GM19035 (cell line): ENCODE measurements around the gene ELL2.
"Not testable (repeated sequence)": the region's sequence is repeated elsewhere in the genome, so short reads cannot be mapped to it uniquely, and the experiment has no call there.

ENCODE experiments used
- ATAC-seq: cut with Tn5 transposase; IDR thresholded peaks from one replicate; pipeline ENCODE4 v1.9.1; 2021; ENCODE audit not compliant: unreplicated experiment

ELL2 gene

GRCh38 chr5:95909738-95910137 lies 51.9 kb downstream of the ELL2 start:
- no peak for ATAC-seq

GRCh38 chr5:95908799-95909198 lies 52.9 kb downstream of the ELL2 start:
- no peak for ATAC-seq

DNA sequence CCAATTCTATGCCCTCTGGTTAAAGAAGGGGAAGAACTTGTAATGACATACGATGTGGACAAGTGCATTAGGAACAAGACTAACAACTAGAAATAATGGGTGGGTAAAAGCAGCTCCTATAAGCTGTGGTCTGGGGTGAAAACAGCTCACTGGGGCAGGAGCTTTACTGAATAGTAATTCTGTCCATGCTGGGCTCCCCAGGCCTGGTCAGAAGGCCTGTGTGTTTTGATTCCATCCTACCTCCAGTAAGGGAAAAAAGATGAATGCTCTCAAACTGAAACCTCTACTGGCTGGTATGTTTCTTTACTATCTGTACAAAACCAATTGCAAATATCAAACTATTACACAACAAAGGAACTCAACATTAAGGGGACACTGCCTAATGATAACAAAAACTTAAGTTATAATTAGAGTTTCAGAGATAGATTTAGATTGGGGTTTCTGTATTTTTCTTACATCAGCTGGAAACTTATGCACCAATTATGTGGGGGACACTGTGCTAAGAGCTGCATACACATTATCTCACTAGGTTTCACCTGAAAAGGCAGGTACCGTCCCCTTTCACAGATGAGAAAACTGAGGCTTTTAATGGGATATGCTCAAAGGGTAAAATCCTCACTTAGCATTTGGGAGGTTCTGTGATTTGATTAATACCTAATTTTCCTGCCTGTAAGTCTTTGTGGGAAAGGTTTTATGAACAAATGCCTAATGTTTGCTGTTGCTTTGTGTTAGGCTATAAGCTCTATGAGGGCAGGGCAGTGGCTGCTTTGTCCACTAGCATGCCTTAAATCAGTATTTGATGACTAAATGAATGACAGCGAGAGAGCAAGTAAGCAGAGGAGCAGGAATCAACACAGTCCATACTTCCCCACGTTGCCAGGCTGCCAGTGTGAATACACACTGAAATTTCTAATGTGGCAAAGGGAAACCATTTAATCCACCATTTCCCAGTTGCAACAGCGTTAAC lies 53.6 kb downstream of the ELL2 start:
- ATAC-seq = no peak

DNA sequence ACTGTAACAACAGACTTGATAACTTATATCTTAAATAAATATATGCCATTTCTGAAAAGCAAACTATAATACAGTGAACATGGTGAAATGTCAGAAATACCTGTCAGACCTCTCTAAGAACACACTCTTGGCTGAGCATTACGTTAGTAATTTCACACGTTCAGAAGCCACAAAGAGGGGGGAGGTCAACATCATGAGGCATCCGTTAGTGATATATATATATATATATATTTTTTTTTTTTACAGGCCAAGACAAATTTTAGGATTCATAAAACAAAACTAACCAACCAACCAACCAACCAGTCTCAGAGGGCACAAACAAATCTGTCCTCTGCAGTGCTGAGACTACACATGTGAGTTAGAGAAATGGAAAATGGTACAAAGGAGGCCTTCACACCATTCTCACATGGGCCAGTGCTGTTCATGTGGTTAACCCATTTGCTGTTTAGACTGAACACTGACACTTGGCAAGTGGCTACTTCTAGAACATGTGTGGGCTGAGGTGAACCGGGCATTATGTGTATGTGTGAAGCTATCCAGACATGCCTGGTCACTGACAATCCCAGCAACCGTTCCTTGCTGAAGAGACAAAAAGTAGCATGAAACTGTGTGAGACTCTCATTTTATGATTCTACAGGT lies 54.5 kb downstream of the ELL2 start:
- ATAC-seq = no peak

- not testable (repeated sequence) for ATAC-seq
Observed at GRCh38 chr5:95906398-95906797, 55.3 kb downstream of the ELL2 start.

GRCh38 chr5:95904827-95905226 lies 56.8 kb downstream of the ELL2 start:
- ATAC-seq = no peak

DNA sequence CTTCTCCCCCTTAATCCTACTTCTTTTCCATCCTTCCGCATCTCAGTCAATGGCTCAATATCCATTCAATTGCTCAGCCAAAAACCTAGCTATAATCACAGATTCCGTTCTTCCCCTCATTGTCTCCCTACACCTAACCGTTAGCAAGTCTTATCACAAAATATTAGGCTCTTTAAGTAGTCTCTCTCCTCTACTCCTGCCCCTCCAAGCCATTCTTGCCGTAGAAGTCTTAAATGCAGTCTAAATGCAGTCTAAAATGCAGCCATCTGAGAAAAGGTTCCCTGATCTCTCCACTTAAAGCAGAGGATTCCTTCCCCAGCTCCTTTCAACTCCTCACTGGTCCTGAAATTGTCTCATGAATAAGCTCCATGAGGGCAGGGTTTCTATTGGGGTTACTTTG lies 57.8 kb downstream of the ELL2 start:
- no peak for ATAC-seq

DNA sequence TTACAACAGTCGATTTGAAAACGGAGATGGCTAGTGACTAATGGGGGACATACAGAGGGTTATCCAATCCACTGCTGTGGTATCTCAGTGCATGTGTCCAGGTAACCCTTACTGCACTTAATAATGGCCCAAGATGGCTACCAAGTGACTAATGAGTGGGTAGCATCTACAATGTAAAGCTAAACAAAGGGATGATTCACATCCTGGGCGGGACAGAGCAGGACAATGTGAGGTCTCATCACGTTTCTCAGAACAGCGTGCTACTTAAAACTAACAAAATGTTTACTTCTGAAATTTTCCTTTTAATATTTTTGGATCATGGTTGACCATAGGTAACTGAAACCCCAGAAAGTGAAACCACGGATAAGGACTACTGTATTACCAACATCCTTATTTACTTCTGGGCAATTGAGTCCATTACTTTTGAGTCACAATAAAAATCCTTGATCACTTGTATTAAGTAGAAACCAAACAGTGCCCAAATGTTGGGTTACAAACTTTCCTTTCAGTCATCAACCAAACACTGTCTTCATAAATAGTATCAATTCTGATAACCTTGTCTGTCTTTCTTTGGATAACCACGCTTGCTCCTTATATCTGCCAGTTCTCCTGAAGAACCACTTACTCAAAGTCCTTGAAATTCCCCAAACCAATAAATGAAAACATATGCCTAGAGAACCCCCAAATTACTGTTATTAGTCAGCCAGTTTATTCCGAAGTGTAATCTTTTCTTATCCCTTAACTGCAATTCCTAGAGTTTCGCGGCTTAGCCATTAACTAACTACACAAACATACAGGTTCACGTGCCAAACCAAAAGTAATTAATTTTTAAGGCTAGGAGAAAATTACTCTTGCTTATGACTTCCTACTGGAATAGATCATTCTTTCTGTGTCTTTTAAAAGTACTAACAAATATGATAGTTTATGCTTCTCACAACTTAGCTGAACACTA lies 59.7 kb downstream of the ELL2 start:
- ATAC-seq = no peak

DNA sequence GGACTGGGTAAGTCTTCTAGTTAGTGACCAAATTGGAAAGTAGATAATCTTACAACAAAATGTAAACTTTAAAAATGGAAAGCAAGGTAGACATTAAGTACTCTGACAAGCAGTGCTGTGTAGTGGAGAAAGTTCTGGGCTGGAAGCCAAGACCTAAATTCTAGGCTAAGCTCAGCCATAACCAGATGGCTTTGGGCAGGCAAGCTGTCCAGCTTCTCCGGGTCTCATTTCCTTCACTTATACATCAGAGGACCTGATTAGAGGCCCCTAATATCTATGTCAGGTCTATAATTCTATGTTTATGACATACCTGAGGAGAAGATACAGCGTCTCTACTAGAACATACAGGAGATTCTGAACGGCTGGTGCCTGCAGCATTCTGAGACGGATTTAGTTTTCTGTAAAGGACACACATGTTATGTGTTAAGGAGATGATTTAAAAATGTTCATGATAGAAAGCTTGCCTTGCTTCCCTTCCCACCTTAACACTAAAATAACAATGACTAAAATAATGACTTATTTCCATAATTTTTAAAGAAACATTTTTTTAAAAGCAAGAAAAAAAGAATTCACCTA lies 61.2 kb downstream of the ELL2 start:
- ATAC-seq = no peak

DNA sequence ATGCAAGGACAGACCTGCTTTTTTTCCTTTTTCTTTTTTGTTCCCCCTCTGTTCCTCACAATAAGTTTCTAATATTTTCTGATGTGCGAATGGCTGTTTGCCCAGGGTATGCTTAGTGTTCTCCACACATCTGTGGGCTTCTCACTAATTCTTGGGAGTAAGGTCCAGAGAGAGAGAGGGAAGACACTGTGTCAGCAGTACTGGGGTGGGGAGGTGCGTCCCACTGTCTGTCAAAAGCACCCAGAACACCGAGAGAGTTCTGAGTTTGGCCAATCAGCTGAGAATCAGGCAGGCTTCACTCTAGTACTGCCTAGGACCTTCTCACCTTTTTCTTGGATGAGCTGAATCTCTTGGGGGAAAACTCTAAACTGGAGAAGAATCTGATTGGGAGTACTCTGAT lies 61.8 kb downstream of the ELL2 start:
- no peak for ATAC-seq

GRCh38 chr5:95899006-95899405 lies 62.6 kb downstream of the ELL2 start:
- ATAC-seq = no peak

DNA sequence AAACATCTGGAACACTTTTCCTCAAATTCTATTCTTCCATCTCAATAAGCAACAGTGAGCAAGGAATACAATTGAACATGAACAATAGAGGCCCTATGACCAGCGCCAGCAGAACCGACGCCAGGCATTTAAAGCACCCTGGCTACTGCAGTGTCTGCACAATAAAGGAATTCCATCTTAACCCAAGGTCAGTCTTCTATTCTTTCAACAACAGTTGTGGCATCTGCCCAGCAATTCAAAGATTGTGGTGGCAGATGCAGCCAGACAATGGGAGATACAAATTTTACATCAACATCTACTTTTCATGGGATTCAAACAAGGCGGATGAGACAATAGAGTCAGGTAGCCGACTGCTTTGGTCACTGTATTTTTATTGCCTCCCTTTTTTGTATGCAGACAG lies 65.9 kb downstream of the ELL2 start:
- no peak for ATAC-seq

- ATAC-seq = no peak
Observed at GRCh38 chr5:95895251-95895650, 66.4 kb downstream of the ELL2 start.

DNA sequence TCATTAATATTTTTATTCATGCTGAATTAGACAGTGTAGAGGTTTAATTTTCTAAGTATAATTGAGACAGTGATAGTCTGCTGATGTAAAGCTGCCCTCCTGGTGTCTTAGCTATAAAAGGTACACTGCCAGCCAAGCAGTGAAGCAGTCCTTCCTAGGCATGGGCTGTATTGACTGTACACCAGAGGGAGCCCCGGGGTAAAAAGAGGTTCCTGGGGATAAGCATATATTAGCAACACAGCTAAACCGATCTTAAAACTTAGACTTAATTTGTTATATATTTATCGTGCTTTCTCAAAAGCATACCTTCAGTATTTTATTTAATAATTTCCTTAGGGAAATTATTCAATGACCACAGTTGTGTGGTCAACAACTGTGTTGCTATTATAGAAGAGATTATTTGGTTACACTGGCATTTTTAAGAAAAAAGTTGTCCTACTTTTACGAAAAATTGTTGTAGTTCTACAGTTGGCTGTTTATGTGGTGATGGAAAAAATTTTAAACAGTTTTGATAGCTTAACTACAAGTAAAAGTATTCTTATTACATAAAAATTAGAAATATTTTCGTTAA lies 68.8 kb downstream of the ELL2 start:
- ATAC-seq = no peak

DNA sequence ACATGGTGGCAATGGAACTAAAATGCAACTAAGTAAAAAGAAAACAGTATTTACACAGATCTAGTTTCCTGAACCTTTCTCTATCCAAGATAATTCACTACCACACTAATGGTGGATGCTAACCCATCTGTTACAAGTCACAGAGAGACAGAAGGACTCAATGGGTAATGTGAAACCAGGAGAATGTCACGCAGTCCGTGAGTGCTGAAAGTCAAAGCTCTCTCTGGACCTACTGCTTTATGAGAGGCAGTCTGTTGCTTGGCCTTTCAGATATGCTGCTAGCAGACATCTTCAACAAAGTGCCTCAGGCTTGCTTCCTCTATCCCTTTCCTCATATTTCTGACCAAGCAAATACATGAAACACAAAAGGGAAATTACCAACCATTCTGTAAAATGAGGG lies 70.2 kb downstream of the ELL2 start:
- ATAC-seq = no peak

DNA sequence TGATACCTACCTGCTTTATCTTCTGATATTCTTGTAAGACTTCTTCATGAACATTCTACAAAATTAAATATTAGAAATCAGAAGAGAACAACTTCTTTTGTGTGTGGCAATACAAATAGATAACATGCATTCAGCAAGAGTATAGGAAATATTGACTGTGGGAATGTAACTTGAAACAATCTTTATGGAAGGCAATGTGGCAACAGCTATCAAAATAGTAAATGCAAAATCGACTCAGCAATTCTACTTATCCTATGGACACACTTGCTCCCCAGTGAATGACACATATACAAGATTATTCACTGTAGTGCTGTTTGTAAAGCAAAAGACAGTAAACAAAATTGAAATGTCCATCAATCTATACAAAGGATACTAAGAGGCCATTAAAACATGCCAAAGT lies 72.6 kb downstream of the ELL2 start:
- ATAC-seq = no peak

DNA sequence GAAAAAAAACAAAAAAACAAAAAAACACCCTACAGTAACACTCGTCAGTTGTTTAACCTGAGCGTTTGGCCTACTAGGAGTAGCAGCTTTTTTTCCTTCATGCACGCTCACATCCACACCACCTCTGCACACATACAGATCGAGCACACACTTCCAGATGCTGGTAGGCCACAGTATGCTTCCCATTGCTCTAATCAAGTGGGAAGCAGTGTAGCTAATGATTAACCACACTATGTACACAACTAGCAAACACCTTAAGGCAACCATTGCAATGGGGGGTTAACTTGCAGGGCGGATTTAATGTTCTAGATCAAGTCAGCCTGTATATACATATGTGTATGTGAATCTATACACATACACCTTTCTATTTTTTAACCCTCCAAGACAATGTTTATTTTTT lies 73.7 kb downstream of the ELL2 start:
- no peak for ATAC-seq

- ATAC-seq = no peak
Observed at GRCh38 chr5:95886340-95887044, 75.2 kb downstream of the ELL2 start.

DNA sequence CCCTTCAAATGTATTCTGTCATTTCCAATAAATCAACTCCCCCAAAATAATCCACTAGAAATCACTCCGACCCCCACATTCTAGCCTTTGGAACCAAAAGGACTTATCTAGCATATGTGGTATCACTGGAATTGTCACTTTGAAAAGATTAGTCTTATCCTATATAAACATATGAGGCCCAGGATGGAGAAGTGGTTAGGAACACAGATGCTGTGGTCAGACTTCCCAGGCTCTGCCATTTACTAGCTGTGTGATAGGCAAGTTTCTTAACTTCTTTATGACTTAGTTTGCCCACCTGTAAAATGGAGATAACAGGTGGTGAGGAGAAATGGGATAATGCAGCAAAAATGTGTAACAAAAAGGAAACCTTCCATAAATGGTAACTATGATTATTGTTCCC lies 77.1 kb downstream of the ELL2 start:
- ATAC-seq = no peak

DNA sequence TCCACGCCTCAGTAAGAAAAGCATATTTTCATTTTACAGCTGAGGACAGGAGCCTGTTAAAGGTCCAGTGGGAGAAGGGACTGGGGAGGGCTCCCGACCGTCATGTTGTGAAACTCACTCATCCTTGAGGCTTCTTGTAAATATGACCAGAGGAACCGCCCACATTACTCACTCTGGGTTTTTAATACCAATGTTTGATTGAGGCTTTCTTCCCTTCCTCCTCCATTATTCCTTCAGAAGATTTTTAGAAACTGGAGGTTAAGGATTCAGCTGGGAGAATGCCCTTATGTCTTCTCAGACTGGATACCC lies 77.7 kb downstream of the ELL2 start:
- no peak for ATAC-seq
